Activated CD8-positive, alpha-beta T cell treated with anti-CD3 and anti-CD28 coated beads for 36 hours (primary cell): ENCODE data around the gene BPIFA3. TPM values are rescaled to one million over a fixed set of nuclear protein-coding genes. Genes with fewer than 3 reads are reported as not detected.

Source experiments
- ATAC-seq: fragments of 200-7000 bp; cut with Tn5 transposase; one replicate; pipeline ENCODE4 v1.10.0; 2021; ENCODE audit warnings: mild to moderate bottlenecking, moderate library complexity
- CTCF ChIA-PET: fragments of 350-600 bp; sonication (Branson Sonifier 250); formaldehyde crosslinking; loops from one replicate; lab custom pipeline; 2021; ENCODE audit warnings: antibody characterized with exemption; lab: Charles Lee
- POLR2A ChIA-PET: fragments of 350-600 bp; sonication (Branson Sonifier 250); formaldehyde crosslinking; loops from one replicate; lab custom pipeline; 2021; ENCODE audit warnings: antibody characterized with exemption; lab: Charles Lee
- DNase-seq: peaks from one replicate; pipeline ENCODE4 v3.0.0-alpha.2; 2020
- H3K27ac Mint-ChIP-seq: one replicate; pipeline ENCODE4 v1.8.0; 2021; ENCODE audit warnings: mild to moderate bottlenecking, mixed read lengths
- H3K27me3 Mint-ChIP-seq: one replicate; pipeline ENCODE4 v1.8.0; 2021; ENCODE audit warnings: mixed read lengths
- H3K36me3 Mint-ChIP-seq: one replicate; pipeline ENCODE4 v1.8.0; 2021; ENCODE audit warnings: low read depth, mixed read lengths
- H3K4me1 Mint-ChIP-seq: one replicate; pipeline ENCODE4 v1.8.0; 2021; ENCODE audit warnings: low read depth, mixed read lengths
- H3K4me3 Mint-ChIP-seq: one replicate; pipeline ENCODE4 v1.8.0; 2021; ENCODE audit warnings: mild to moderate bottlenecking, moderate library complexity, mixed read lengths
- H3K9me3 Mint-ChIP-seq: one replicate; pipeline ENCODE4 v1.8.0; 2021; ENCODE audit warnings: mixed read lengths
- intact Hi-C: fragments of 100-400 bp; cut with micrococcal nuclease; formaldehyde crosslinking; loops from one replicate; pipeline ENCODE4 v1.10.0; 2022
- total RNA-seq, 2 experiments: library from RNA; stranded (reverse); gene quantifications; one replicate each; pipeline ENCODE4 v1.2.3, GENCODE V29; 2021
- TF ChIP-seq, protein P1 (sequence below): fragments of 200-600 bp; IDR thresholded peaks from one replicate; pipeline ENCODE4 v1.8.0; 2022; ENCODE audit warnings: antibody characterized with exemption, mild to moderate bottlenecking

Gene BPIFA3
- total RNA-seq, 2 experiments from 2014 or later, result not detected

DNA sequence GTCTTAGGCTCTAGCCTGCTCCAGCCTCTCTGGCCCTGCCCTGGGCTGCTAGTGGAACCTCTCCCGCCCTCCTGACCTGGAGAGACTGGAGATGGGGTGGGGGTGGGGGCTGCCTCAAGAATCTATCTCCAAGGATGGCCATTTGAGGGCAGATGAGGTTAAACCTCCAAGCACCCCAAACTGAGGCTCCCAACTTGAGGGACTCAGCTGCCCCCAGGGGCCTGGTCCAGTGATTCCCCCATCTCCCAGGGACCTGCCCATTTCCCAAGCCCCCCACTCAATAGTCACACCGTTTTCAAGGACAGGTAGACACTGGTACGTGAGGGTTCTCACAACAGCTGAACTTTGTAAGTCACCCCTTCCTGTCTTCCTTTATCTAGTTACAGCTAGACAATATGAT is 58.7 kb downstream of the BPIFA3 start:
- intact Hi-C loops, result no loop called here
- Mint-ChIP-seq H3K4me3 (no peak overlapping the region), H3K4me1 (no peaks in the 10 kb centered on the region), H3K9me3 (no peaks in the 10 kb centered on the region), H3K27ac (no peak overlapping the region), H3K36me3 (no peaks in the 10 kb centered on the region), H3K27me3 (peaks cover 6% of the 10 kb centered on the region)
- ChIA-PET POLR2A (no interaction called here), CTCF (no interaction called here)
- no peak for ATAC-seq
- TF ChIP-seq, protein P1, sequence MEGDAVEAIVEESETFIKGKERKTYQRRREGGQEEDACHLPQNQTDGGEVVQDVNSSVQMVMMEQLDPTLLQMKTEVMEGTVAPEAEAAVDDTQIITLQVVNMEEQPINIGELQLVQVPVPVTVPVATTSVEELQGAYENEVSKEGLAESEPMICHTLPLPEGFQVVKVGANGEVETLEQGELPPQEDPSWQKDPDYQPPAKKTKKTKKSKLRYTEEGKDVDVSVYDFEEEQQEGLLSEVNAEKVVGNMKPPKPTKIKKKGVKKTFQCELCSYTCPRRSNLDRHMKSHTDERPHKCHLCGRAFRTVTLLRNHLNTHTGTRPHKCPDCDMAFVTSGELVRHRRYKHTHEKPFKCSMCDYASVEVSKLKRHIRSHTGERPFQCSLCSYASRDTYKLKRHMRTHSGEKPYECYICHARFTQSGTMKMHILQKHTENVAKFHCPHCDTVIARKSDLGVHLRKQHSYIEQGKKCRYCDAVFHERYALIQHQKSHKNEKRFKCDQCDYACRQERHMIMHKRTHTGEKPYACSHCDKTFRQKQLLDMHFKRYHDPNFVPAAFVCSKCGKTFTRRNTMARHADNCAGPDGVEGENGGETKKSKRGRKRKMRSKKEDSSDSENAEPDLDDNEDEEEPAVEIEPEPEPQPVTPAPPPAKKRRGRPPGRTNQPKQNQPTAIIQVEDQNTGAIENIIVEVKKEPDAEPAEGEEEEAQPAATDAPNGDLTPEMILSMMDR, result no peak
- DNase-seq, result no peak

DNA sequence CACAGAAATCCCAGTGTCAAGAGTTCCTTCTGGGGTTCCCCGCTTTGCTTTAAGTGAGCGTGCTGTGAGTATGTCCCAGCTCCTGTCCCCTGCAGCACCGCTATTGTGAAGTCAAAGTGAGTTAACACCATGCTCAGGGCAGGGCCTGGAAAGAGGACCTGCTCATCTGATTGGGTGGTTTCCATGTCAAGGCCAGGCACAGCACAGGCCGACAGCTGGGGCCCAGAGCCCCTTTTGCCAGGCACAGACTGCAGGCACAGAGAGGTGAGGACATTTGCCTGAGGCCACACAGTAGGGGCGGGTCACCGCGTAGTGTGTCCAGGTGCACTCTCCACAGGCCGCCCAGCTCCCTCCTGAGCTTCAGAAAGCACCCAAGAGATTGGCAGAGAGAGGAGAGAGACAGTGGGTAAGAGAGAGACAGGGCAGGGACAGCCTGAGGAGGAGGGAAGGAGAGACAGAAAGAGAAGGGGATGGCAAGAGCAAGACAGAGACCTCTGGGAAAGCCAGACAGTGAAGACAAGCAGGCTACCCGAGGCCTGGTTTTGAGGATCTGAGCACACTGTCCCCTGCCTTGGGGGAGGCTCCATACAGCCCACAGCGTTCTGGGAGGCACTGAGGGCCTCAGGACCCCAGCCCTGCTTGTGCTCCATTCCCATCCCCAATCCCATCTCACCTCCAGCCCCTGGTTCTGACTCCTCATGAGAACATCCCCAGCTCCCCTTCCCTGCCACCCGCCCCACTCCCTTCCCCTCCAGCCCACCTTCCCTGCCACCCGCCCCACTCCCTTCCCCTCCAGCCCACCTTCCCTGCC is 59.4 kb downstream of the BPIFA3 start:
- Mint-ChIP-seq H3K36me3 (no peaks in the 10 kb centered on the region), H3K27ac (no peak overlapping the region), H3K9me3 (no peaks in the 10 kb centered on the region), H3K27me3 (peaks cover 6% of the 10 kb centered on the region), H3K4me3 (no peak overlapping the region), H3K4me1 (no peaks in the 10 kb centered on the region)
- POLR2A ChIA-PET, result interaction anchor here (0.5 kb wide), 1 partner anchor 456 kb away, joined by 5 read pairs; no protein-coding TSS in a partner anchor
- ATAC-seq, result no peak
- DNase-seq, result no peak
- CTCF ChIA-PET, result no interaction called here
- TF ChIP-seq, protein P1, result no peak
- intact Hi-C loops, result no loop called here

Other genes with a start within 250 kb of the BPIFA3 start
- gene SUN5, start 212.9 kb upstream of the BPIFA3 start, total RNA-seq, result not detected
- not detected for gene BPIFB2, start 209.6 kb upstream of the BPIFA3 start, total RNA-seq
- gene BPIFB6, start 185.7 kb upstream of the BPIFA3 start, total RNA-seq, result not detected
- not detected for gene BPIFB3, start 163.4 kb upstream of the BPIFA3 start, total RNA-seq
- gene BPIFB4, start 137.7 kb upstream of the BPIFA3 start, total RNA-seq, result not detected
- gene BPIFA2, start 49.2 kb upstream of the BPIFA3 start, total RNA-seq, result not detected
- gene BPIFA1, start 18.6 kb downstream of the BPIFA3 start, total RNA-seq, result not detected
- gene BPIFB1, start 65.9 kb downstream of the BPIFA3 start, total RNA-seq, result not detected
- 10 to 100 TPM; 35.4 to 38.2 TPM for gene CDK5RAP1, start 184.2 kb downstream of the BPIFA3 start, total RNA-seq
- 1 to 10 TPM; 5.6 to 5.8 TPM for gene SNTA1, start 226.4 kb downstream of the BPIFA3 start, total RNA-seq